Measurements from ENCODE around the gene ERGIC1. TPM values are rescaled to one million over a fixed set of nuclear protein-coding genes. Genes with fewer than 3 reads are reported as not detected.

The ERGIC1 gene
- total RNA-seq, 4 donors from 2014 or later = 50.9 to 83.0 (median 65.5) TPM

GRCh38 chr5:172792701-172793570 is 41.1 kb upstream of the ERGIC1 start:
- 83 to 84% methylated on average over 9 to 12 of the region's 13 CpGs for WGBS, 2 donors
- TF ChIP-seq CTCF (IDR thresholded peaks at IDR 0.05) = no peak
- TF ChIP-seq POLR2A (IDR thresholded peaks at IDR 0.05) = no peak
- DNase-seq = no peak
- intact Hi-C loops (cut with DNase I) = no loop called here
- Histone ChIP-seq H3K36me3 (no peaks in the 10 kb centered on the region), H3K4me3 (no peak overlapping the region), H3K9me3 (no peaks in the 10 kb centered on the region), H3K27me3 (no peaks in the 10 kb centered on the region), H3K4me1 (peaks cover 20 to 58% (median 52%) of the 10 kb centered on the region in 3 donors), H3K27ac (peak overlapping the region in 3 of 4 donors; percentile 82 to 93 (median 82))

GRCh38 chr5:172793577-172794488 is 40.2 kb upstream of the ERGIC1 start:
- no peak for DNase-seq
- Histone ChIP-seq H3K4me3 (no peak overlapping the region), H3K27me3 (no peaks in the 10 kb centered on the region), H3K9me3 (no peaks in the 10 kb centered on the region), H3K4me1 (peaks cover 23 to 59% (median 53%) of the 10 kb centered on the region in 3 donors), H3K36me3 (no peaks in the 10 kb centered on the region), H3K27ac (peak overlapping the region; percentile 61 to 93 (median 82))
- TF ChIP-seq POLR2A (IDR thresholded peaks at IDR 0.05) (no peak), CTCF (IDR thresholded peaks at IDR 0.05) (no peak)
- intact Hi-C loops (cut with DNase I) = no loop called here
- 66 to 84% methylated on average over 16 to 17 of the region's 17 CpGs for WGBS, 2 donors

- intact Hi-C loops (cut with DNase I) = no loop called here
- no peaks in the 10 kb centered on the region for H3K36me3 ChIP-seq
- H3K27me3 ChIP-seq = no peaks in the 10 kb centered on the region
- peak overlapping the region in 3 of 4 donors; percentile 82 to 89 (median 82) for H3K27ac ChIP-seq
- H3K9me3 ChIP-seq = no peaks in the 10 kb centered on the region
- no peak overlapping the region for H3K4me3 ChIP-seq
- peaks cover 10 to 59% (median 53%) of the 10 kb centered on the region in 3 donors for H3K4me1 ChIP-seq
- TF ChIP-seq CTCF (IDR thresholded peaks at IDR 0.05) (no peak), POLR2A (IDR thresholded peaks at IDR 0.05) (no peak)
- WGBS, 2 donors = 49 to 59% methylated on average over 9 to 13 of the region's 13 CpGs
- DNase-seq = no peak
These were observed 38.6 kb upstream of the ERGIC1 start for GRCh38 chr5:172795318-172795977.

GRCh38 chr5:172796306-172796705 is 37.7 kb upstream of the ERGIC1 start:
- H3K36me3 ChIP-seq = no peaks in the 10 kb centered on the region
- H3K27me3 ChIP-seq = no peaks in the 10 kb centered on the region
- intact Hi-C loops (cut with DNase I) = no loop called here
- H3K27ac ChIP-seq = peak overlapping the region in 3 of 4 donors; percentile 82 to 89 (median 82)
- no peaks in the 10 kb centered on the region for H3K9me3 ChIP-seq
- 81 to 96% methylated on average over 4 to 5 of the region's 6 CpGs for WGBS, 2 donors
- TF ChIP-seq CTCF (IDR thresholded peaks at IDR 0.05) = no peak
- no peak for DNase-seq
- peaks cover 10 to 63% (median 59%) of the 10 kb centered on the region in 3 donors for H3K4me1 ChIP-seq
- H3K4me3 ChIP-seq = no peak overlapping the region

All from esophagus squamous epithelium (tissue), 5 donors.